ENCODE results near the gene RAP2A.
A peak's percentile ranks its signal among the peaks of the same experiment; 100 is the strongest.

The RAP2A gene

DNA sequence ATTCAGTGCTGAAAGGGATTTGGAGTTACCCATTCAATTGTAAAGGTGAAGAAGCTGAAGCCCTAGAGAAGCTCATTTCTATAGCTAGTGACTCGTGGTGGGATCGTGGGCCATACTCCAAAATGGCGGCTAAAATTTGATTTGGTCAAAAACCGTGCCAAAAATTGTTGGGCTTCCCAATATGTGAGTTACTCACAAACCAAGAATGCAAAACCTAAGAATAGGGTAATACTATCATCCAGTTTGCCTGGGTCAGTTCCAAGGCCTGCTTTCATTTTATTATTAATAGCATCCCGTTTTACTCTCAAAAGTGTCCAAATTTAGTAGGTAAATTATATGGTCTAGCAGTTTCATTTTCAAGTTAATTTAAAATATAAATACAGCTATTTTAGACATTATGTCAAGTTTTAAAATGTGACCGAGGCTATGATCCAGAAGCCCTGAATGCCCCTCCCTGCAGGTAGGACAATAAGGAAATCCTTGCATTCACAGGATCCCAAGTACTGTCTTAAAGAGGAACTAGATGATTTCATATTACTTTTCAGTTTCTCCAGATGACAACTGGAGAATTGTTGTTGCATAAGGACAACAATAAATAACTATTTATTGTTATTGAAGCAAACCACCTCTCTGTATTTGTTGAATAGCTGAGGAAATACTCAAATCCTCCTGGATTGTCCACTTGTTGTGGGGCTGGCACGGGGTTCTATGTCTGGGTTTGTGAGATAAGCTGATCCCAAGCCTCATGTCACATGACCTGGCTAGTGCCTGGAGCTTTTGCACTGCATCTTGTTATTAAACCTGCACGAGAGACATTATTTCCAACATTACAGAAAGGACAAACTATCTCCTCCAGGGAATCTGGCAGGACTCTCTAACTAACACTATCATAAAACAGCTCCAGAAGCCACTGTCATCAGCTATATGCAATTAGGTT, 11.6 kb upstream of the RAP2A start:
- DNase-seq: peak; percentile 5

DNA sequence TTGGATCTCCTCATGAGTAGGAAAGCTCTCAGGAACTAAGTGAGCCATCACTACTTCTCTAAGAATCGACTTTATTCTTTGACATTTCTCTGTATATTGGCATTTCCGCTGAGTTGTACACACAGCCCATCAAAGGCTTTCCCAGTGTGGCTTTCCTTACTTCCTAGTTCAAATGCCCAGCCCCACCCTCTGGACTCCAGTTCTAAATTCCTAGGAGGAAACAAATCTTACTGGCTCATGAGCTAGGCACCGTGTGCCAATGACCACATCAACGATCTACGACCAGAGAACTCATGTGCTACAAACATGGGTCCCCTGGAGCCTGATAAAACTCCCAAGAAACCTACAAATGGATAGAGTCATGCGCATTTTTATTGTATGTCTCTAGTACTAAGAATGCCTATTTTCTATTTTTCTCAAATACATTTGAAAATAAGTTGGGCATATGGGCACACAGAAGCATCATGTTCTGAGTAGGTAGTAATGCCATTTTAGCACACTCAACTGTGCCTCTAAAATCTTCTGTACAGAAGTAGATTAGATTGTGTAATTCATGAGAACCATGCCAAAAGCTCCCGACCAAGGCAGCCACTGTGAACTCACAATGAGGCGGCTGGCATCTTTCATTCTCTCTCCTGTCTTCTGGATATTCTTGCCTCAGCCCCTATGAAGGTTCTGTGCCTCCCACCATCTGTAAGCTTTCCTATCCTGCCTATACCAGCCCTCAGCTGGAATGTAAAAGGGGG, 10.5 kb upstream of the RAP2A start:
- peak; percentile 12 for DNase-seq

DNA sequence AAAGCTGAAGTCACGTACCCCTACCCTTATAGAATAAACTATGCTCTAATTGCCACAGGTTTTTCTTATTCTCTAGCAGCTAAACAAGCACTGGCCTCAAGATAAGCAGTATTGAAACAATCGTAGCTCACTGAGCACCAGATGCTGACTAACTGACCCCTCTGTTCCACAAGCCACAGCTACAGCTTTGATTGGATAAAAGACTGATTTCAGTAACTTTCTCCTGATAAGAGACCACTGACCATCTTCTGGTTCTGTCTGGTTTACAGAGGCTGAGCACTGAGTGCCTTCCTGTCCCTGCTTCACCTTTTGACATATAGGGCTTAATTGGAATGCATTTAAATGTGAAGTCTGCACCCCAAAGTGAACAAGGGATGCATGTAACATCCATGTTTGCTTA, 8.4 kb upstream of the RAP2A start:
- no peak for DNase-seq

DNA sequence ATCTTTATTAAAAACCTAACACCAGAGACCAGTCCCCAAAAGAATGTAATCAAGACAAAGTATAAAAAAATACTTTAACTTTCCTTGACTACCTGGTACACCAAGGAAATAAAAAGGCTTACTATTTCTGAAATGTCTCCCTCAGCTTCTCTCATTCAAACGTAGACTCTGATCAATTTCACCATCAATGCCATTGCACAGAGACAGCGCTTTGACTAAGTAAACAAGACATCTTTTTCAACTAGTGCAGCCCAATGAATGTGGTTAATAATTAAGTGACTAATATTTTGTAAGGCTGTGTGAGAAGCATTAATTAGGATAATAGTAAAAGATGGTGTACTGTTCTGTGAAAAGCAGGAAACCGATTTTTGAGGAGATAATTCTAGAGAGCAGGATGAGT, 7.3 kb upstream of the RAP2A start:
- no peak for DNase-seq

DNA sequence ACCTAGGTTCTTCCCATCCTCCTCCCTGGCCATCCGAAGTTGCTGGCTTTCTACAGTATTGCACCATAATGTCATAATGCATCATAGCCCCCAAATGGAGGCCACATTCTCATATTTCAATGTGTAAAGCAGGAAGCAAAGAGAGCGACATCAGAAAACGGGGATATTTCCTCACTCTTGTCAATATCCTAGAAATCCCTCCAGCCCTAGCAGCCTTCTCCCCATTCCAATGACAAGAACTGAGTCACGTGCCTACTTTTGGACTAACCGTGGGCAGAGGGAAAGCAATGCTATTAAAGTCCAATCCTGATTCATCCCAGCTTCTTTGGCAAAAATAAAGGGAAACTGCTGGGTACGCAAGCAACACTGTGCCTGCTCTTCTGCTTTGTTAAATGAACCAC, 4.3 kb upstream of the RAP2A start:
- DNase-seq: peak; percentile 30

DNA sequence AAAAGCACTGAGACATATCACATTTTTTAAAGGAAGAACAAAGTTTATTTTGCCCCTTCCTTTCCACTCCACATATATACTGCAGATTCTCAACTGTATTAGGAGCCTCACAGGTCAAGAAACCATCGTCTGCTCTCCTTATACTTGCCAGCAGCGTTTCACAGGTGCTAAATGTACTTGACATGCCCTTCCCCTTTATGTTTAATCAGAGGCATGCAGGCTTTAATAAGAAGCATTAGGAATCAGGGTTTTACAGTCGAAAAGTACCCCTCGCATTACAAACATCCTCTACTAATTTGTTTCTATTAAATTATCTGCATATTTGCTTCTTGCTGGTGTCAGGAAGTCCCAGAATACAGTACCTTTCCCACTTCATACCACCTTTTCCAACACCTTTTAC, 3.7 kb upstream of the RAP2A start:
- DNase-seq: no peak

DNA sequence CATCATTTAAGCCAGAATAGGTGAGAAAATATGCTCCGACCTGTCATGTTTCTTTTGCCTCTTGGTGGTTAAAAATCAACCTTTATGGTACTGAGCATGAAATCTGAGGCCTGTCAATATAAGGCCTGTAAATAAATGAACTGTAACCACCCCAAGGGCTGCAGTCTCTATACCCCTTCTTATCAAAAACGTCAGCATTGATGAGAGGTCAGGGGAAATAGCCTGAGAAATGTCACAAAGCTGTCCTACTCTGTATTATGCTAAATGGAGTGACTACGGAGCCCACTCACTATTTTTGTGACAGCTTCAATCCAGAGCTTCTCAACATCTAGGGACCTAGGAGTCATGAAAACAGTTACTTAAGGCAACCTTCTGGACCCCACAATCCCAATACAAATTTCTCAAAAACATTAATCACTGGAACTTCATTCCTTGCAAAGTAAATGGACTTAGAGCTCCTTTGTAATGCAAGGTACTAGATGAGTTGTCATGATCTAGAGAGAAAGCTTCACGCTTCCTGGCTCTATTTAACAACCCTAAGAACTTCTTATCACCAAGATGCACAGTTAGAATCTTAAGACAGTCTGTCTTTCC, 2.7 kb upstream of the RAP2A start:
- DNase-seq: no peak

DNA sequence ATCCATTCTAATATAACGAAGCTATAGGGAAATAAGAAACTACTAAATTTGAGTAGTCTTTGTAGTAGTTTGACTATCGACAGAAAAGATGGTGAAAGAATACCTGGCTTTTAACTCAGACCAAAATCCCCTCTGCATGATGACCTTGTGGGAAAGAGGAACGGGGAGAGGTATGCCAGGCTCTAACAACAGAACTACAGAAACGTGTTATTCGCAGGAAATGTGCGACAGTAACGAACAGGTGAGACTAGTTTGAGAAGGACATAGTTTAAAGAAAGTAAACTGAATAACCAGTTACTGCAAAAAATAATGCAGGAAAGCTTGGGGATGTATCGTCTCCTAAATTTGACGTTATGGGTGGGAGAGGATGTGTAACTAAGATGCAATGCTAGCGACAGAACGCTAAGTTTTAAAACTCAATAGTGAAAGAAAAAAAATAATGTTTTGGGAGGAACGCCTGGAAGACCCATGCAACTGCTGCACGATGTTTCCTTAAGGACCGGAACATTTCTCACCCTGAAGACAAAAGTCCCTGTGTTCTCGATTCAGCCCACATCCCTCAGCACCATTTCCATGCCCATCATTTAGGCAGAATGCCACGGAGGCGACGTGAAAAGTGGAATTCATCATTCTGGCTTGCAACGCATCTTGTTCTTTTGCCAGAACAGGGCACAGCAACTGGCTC, 1.6 kb upstream of the RAP2A start:
- DNase-seq: no peak

DNA sequence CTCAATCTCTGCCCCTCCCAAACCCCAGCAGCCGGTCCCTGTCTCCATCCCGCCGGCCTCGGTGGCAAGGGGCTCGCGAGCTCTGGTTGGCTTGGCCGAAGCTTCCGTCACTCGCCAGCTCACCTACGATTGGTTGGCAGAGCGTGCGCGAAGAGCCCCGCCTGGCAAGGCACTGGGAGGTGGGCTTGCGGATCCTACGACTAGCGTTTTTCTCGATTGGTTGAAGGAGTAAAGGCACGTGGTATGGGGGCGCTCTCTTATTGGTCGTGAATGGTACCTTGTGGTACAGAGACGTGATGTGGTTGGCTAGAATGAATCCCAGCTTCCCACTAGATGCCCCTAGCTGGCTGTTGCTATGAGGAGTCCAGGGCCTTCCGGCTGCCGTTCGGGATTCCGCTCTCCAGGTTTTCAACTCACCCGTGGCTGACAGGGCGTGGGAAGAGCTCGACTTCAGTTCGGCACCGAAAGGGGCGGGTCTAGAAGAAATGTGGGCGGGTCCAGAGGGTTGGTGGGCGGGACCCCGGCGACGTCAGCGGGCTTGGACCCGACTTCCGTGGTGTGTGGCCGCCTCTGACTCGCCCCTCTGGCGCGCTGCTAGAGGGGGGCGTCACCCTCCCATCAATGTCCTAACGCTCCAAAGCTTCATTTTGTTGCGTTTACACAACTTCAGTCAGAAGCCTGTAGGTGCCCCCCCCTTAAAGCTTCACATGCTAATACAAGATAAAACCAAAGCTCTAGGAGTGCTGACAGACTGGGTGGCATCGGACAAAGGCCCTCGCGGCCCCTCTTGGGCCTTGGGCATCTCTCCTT, 847 bp upstream of the RAP2A start:
- DNase-seq: peak; percentile 100

DNA sequence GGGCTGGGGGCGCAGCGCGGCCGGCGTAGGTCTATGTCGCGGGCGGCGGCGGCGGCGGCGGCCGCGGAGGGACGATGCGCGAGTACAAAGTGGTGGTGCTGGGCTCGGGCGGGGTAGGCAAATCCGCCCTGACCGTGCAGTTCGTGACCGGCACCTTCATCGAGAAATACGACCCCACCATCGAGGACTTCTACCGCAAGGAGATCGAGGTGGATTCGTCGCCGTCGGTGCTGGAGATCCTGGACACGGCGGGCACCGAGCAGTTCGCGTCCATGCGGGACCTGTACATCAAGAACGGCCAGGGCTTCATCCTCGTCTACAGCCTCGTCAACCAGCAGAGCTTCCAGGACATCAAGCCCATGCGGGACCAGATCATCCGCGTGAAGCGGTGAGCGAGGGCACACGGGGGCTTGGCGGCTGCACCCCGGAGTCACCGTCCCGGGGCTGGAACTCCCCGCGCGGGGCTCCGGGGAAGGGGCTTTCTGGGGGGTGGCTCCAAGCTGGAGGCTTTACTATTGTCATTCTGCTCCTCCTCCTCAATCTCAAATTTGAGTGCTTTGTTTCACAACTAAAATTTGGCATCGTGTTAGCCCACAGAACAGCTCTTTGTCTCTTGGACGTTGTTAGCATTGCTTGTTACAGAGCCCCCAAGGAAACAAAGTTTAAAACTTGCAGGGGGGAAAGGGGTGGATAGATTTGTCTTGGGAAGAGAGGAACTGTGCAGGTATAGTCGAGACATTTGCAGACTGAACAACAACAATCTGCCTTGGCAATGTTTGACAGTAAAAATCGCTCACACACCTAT, 630 bp downstream of the RAP2A start:
- no peak for DNase-seq

DNA sequence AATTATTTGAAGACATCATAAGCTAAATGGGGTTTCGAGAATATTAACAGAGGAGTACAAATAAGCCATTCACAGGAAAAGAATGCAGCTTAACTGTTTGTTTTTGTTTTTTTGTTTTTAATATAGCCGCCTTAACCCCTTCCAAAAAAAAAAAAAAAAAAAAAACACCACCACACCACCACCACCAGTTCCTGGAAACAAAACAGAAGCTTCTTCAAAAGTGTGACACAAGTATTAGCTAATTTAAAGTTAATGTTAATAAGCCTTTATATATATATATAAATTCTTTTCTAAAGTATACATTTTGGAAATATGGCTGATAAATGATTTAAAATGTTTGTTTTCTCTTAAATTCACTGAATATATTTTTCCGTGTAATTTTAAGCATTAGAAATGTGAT, 1.4 kb downstream of the RAP2A start:
- no peak for DNase-seq

DNA sequence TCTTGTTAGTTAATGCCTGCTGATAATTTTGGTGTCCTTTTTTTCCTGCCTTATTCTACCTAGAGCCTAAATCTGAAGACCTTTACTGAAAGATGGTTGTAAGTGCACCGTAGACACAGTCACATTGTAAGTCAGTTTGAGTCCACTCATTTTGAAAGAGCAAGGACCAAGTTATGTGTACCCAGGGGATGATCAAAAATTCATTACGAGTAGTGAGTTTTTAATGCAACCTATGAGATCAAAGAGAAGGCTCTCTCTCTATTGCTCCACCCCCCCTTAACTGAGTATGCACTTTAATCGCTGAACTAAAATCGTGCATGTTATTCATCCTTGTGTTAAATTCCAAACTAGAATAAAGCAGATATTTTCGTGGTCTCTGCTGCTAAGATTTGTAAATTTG, 1.8 kb downstream of the RAP2A start:
- no peak for DNase-seq

DNA sequence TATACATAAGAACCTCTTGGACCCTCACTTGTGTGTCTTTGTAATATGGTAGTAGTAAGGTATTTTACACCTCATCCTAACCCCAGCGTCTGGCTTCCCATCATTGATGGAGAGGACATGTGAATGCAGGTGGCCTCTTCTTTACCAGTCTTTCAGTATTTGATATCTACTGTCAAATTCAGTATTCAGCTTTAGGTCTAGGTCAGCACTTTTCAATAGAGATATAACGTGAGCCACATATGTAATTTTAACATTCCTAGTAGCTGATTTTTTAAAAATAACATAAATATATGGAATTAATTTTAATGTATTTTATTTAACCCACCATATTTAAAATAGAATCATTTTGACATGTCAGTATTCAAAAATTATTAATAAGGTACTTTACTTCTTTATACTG, 2.9 kb downstream of the RAP2A start:
- no peak for DNase-seq

DNA sequence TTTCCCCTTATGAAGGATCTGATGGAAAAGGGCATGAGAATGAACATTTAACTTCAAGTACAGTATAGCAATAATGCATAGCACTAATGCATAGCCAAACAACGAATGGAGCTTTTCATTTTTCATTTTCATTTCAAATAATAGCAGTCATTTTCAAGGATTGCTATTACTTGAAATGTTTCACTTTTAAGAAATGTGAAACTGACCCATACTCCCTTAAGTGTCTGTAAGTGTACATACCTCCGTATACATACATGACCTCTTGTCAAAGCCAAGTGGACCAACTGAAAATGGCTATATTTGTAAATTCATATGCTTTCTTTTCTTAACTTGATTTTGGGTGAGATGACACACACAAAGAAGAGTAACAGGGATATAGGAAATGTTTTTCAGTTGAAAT, 3.8 kb downstream of the RAP2A start:
- no peak for DNase-seq

DNA sequence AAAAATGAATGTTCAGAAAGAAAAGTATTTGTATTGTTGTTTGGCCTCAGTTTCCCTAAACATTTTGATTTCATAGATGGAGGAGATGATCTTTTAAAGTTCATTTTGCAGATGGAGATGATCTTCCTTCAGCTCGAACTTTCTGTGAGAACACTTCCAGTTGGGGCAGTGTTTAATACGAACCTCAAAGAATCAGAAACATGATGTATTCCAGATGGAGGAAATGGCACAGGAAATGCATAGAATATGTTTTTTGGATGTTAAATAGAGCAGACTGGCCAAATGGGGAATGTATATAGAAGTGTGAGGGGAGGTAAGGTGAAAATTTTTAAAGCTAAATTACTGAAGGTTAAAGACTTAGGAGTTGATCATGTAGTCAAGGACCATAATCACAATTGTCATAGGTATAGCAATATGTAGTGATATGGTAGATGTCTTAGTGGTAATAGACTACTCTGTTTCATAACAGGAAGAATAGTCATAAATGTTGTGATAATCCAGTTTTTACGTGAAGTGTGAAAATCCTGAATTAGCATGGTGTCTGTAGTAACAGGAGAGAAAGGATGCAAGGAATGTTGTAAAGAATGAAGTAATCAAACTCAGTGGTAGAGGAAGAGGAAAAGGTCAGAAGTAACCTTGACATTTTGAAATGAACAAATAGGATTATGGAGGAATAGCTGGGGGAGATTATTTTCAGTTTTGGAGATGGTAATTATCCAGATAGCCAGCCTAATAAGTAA, 5.1 kb downstream of the RAP2A start:
- DNase-seq: no peak

DNA sequence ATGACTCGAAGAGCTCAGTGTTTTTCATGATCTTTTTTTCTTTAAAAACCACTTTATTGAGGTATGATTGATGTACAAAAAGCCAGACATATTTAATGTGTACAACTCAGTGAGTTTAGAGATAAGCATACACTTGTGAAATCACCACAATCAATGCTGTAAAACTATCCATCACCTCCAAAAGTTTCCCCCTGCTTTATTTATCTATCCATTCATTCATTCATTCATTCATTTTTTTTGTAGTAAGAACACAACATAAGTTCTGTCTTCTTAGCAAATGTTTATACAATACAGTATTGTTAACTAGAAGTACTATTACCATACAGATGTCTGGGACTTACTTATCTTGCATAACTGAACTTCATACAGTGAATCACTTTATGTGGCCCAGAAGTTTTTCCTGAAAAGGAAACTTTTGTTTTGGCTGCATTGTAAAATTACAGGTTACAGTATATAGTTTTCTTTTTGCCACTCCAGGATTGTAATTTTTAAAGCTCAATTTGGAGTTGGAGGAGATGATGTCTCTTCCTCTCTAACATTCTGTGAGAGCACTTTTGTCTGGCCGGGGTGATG, 6.7 kb downstream of the RAP2A start:
- DNase-seq: no peak

DNA sequence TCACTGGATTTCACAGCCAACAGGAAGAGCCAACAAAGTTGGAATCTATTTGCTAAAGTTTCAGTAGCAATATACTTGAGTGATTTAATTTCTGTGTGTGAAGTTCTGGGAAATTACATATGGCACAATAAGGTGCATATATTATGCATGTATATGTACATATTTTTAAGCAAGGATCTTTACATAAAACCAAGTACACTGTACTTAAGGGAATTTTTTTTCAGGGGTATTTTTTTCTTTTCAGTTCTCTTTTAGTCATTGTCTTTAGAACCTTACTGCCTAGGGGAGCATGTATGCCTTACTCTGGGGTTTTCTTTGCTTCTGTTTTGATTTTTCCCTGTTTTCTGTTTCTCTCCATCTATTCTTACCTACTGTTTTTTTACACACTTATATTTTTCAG, 7.4 kb downstream of the RAP2A start:
- DNase-seq: no peak

DNA sequence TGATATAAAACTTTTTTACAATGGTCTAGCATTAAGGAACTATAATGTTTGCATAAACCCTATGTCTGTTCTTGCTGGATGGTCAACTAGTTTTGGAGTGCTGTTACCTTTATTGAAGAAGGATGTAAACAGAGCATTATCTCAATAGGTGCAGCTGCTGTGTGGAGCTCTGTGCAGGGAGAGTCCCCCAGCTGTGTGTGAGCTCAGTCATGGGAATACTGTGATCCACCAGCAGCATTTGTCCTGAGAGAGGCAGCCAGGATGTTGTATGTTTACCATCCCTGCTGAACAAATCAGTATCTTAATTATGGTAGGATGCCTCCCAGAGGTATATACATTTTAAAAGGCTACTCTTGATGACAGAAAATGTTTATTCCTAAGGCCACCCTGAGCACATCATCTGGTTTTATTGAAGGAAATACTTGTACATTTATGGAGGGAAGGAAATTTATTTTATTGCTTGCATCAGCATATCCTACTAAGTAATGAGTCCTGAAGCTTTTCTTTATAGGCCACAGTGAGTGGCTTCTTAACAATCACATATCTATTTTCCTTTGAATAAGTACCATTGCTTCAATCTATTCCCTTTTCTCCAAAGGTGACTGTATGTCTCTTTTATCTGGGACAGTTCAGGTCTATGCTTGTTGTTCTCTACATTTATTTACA, 11.7 kb downstream of the RAP2A start:
- no peak for DNase-seq

DNA sequence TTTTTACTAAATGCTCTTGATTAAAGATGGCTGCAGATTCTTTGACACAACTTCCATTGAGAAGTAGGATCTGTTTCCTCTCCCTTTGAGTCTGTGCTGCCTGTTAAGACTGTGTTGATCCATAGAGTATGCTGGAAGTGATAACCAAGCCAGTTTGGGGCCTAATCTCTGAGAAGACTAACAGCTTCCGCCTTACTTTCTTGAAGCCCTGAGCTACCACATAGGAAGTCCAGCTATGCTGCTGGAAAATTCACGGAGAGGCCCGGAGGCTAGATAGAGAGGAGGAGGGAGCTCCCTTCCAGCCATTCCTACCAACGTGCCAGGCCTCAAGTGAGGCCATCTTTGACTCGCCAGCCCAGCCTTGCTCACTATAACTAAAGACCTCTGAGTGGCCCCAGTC, 12.5 kb downstream of the RAP2A start:
- DNase-seq: no peak
